Right lung (tissue), 10 donors: Measurements from ENCODE around the gene HJV. TPM values are rescaled to one million over a fixed set of nuclear protein-coding genes. Genes with fewer than 3 reads are reported as not detected.
"Not testable (repeated sequence)": the region's sequence is repeated elsewhere in the genome, so short reads cannot be mapped to it uniquely, and the experiment has no call there.

Source experiments
- DNase-seq, 2 donors: peaks; one replicate each; pipeline ENCODE4 v3.0.0-alpha.2; 2013
- long read RNA-seq, 8 donors: transcript quantifications; one replicate each; lab custom pipeline, GENCODE V29; 2026
- polyA plus RNA-seq, 5 donors: library from polyadenylated mRNA; unstranded; fragments of 120-200 nt; gene quantifications; one replicate each; pipeline versions ENCODE4 v1.2.1 to v1.2.3, GENCODE V29; 2013; ENCODE audit warnings: inconsistent platforms in 1 of 5, low replicate concordance in 1 of 5; ENCODE audit not compliant: insufficient read length in 5 of 5, insufficient read depth in 1 of 5

Gene HJV
- 1 to 10 TPM in 1 of 5 donors, under 1 TPM in 2, not detected in 2; 0.39 to 7.1 (median 0.77) TPM for polyA plus RNA-seq
- long read RNA-seq, donor 1, result 0 reads
- long read RNA-seq, donor 2, result 0 reads
- long read RNA-seq, donor 3, result 0 reads
- long read RNA-seq, donor 4, result 0 reads
- long read RNA-seq, donor 5, result 0 reads
- long read RNA-seq, donor 6, result 0 reads
- long read RNA-seq, donor 7, result 0 reads
- long read RNA-seq, donor 8, result 0 reads

GRCh38 chr1:146021622-146022402 is at the start of gene HJV:
Gene HJV, minus strand, starts transcription at chr1:146021735. Its CDS starts 1,504 bp downstream, at chr1:146020231.
- DNase-seq, result no peak

DNA sequence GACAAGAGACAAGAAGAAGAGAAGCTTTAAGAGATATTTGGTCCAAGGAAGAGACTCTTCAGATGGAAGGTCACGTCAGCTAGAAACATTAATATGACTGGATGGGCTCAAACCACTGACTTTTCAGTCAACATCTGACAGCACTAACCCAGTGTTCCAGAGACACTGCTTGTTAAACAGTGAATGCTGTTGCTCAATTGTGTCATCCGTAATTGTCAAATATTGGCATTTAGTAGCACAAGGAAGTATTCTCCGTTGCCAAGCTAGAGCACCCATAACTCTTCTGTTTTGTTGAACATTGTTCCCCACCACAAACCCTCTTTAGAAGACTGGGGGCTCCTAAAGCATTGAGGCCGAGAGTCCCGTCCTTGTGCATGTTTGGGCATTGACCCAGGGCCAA is 37.6 kb upstream of the HJV start:
- not testable (repeated sequence) for DNase-seq

DNA sequence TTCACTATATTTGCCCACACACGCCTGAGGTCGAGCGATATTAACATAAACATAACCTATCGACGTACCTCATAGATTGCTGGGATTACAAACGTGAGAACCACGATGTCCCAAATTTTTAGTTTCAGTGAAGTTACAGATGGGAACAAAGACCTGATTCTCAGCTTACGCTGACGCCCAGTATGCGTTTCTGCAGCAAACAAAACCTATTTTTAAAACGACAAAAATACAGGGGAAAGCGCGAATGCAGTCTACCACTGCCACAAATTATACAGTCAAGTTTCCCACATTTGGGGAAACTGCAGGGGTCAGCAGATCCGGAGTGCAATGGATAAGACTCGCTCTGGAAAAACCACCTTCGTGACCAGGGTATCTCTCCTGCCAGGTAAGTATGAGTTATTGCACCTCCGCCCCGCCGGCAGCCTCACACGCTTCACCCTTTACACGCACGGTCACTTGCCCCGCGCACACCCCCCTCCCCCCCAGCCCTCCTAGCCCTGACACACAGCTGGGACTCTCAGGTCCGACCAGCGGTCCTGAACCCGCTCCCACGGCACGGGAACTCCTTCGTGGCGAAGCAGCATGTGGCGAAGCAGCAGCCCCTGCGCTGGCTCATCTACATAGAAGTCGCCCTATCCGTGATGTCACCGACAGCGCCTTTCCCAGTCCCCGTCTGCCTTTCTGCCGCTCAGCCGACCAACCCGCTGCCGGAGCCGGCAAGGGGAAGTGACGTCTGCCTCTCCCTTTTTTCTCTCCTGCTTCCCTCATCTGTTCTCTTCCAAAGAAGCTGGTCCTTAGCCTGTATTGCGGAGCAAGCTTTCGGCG is 30.5 kb upstream of the HJV start:
- DNase-seq, result peak; percentile 82 to 87

- DNase-seq, result no peak
Observed at GRCh38 chr1:146051452-146051851, 29.9 kb upstream of the HJV start.

GRCh38 chr1:146050652-146050963 is 29.1 kb upstream of the HJV start:
- not testable (repeated sequence) for DNase-seq

GRCh38 chr1:146049866-146050651 is 28.5 kb upstream of the HJV start:
- DNase-seq, result not testable (repeated sequence)

DNA sequence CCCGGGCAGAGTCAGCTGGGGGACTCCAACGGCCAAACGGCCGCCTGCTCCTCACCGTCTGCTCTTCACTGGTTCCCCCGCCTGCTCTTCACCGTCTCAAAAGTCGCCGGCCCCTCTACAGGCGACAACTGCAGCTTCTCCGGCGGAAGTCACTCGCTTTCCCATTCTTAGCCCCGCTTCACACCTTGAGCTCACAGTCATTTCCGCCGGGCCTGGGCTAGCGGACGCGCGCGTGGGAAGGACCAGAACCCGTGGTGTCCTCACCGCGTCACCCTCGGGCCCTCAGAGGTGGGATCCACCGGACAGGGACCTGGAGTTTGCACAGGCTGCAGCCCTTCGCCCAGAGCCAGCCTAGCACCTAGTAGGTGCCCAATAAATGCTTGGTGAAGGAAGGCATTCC is 27.9 kb upstream of the HJV start:
- no peak for DNase-seq

GRCh38 chr1:146048514-146049115 is 27.1 kb upstream of the HJV start:
- DNase-seq, result not testable (repeated sequence)

DNA sequence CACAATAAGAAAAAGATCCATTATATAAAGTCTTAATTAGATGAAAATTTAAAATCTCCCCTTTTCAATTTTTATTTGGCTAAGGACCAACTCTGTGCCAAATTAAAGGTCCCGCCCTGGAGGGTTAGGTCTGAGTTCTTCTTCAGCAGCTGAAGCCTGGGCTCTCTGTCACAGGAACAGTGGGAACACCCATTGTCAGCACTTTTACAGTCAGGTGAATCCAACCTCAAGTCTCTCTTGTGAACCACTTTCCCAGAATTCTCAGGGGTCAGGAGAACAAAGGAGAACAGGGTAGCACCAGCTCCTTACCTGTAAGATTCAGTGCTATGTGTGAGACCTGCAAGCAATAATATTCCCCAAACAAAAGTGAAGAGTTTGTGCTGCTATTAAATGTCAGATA is 25.1 kb upstream of the HJV start:
- no peak for DNase-seq

DNA sequence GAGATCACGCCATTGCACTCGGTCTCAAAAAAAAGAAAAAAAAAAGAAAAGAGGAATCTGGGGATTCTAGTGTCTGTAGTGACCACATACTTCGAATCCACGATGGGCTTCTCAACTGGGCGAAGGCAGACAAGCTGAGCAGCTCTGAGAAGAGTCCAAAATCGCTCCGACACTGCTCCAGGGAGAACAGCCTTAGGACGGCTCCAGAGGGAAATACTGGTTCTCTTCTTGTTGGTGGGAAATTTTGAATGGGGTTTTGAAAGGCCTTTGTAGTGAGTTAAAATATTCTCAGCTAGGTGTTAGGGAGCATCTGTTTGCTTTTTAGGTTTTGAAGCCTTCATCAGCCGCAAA is 18.3 kb upstream of the HJV start:
- DNase-seq, result no peak

- peak; percentile 84 to 89 for DNase-seq
Observed at GRCh38 chr1:146036965-146037646, 15.6 kb upstream of the HJV start.

DNA sequence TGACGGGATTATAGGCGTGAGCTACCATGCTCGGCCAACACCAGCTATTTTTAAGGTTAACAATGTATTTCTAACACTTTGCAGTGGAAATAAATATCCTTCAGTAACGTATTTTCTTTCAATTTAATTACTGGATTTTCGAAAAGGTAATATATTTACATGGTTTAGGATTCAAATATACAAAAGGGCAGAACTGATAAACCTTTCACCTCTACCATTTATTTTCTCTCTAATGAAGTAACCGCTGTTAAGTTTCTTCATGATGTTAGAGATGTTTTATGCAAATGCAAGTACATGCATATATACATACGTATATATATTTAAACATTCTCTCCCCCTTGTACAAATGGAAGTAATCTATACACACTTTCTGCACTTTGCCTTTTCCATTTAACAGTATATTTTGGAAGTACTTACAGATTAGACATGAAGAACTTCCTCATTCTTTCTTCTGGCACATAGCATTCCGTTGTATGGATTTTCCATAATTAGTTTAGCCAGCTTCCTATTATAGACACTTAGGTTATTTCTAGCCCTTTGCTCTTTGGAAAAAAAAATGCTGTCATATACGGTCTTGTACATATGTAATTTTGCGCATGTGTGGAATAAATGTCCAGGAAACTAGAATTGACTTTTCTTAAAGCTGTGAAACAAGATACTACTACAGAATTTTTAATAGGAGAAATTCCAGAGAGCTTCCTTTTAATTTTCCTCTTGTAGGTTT is 14.9 kb upstream of the HJV start:
- no peak for DNase-seq

DNA sequence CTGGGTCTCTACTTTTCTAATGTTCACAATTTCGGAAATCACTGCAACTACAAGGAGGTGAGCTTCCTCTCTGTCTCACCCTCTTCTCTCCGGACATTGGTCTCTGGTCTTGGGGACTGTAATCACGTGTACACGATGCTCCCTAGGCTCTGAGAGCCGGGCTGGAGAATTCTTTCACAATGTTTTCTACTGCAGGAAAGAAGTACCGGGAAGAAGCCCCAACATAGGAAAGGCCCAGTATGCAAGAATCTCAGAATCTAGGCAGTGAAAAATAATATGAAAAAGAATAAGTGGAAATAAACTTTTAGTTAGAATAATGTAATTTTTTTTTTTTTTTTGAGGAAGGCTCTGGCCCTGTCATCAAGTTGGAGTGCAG is 13.5 kb upstream of the HJV start:
- DNase-seq, result no peak

DNA sequence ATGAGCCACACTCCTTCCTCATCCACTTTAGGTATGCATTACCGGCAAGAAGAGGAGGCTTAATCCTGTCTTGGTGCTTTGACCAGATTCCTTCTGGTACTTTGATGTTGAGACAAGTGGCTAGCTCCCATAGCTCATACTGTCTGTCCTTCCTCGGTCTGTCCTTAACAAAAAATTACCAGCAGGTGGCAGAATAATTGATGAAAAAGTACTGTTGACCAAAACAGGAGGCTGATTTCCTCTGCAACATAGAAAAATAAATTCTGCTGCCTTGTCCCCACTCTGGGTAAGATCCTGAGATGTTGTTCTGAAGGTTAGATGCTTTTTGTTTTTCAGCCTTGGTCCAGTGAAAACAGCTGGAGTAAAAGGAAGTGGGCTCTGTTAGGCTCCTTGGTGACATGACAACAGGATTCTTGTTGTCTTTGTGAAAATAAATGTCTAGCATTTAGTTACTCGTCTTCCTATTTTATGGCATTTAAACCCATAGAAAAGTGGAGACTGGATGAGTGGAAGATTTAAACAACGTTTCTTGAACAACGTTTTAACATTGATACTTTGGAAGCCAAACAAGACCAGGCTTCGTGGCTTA is 11.2 kb upstream of the HJV start:
- DNase-seq, result no peak

- no peak for DNase-seq
Observed at GRCh38 chr1:146031476-146031875, 9.9 kb upstream of the HJV start.

- no peak for DNase-seq
Observed at GRCh38 chr1:146029117-146029516, 7.6 kb upstream of the HJV start.

- DNase-seq, result not testable (repeated sequence)
Observed at GRCh38 chr1:146026650-146027049, 5.1 kb upstream of the HJV start.

GRCh38 chr1:146025787-146026495 is 4.4 kb upstream of the HJV start:
- not testable (repeated sequence) for DNase-seq
